ENCODE results near the gene PCGF5.
"Not testable (repeated sequence)": the region's sequence is repeated elsewhere in the genome, so short reads cannot be mapped to it uniquely, and the experiment has no call there.

PCGF5 gene

GRCh38 chr10:91287912-91288311 is 67.4 kb downstream of the PCGF5 start:
- DNase-seq, result no peak

GRCh38 chr10:91289305-91289704 is 68.8 kb downstream of the PCGF5 start:
- no peak for DNase-seq

GRCh38 chr10:91290607-91291006 is 70.1 kb downstream of the PCGF5 start:
- no peak for DNase-seq

GRCh38 chr10:91294134-91294906 is 73.9 kb downstream of the PCGF5 start:
- DNase-seq, result no peak

- no peak for DNase-seq
Observed at GRCh38 chr10:91295346-91295745, 74.9 kb downstream of the PCGF5 start.

GRCh38 chr10:91296471-91296870 is 76.0 kb downstream of the PCGF5 start:
- no peak for DNase-seq

- peak; percentile 38 to 64 for DNase-seq
Observed at GRCh38 chr10:91298224-91298871, 77.9 kb downstream of the PCGF5 start.

- DNase-seq, result no peak
Observed at GRCh38 chr10:91299999-91300575, 79.6 kb downstream of the PCGF5 start.

- DNase-seq, result not testable (repeated sequence)
Observed at GRCh38 chr10:91302946-91303345, 82.5 kb downstream of the PCGF5 start.

GRCh38 chr10:91305979-91306378 is 85.5 kb downstream of the PCGF5 start:
- DNase-seq, result not testable (repeated sequence)

- DNase-seq, result no peak
Observed at GRCh38 chr10:91307489-91307888, 87.0 kb downstream of the PCGF5 start.

GRCh38 chr10:91309711-91310110 is 89.2 kb downstream of the PCGF5 start:
- DNase-seq, result no peak

- DNase-seq, result no peak
Observed at GRCh38 chr10:91311601-91312381, 91.3 kb downstream of the PCGF5 start.

- no peak for DNase-seq
Observed at GRCh38 chr10:91312382-91312733, 91.9 kb downstream of the PCGF5 start.

GRCh38 chr10:91313796-91314485 is 93.5 kb downstream of the PCGF5 start:
- no peak for DNase-seq

- no peak for DNase-seq
Observed at GRCh38 chr10:91316486-91316885, 96.0 kb downstream of the PCGF5 start.

- DNase-seq, result no peak
Observed at GRCh38 chr10:91317541-91317940, 97.1 kb downstream of the PCGF5 start.

GRCh38 chr10:91319336-91319735 is 98.9 kb downstream of the PCGF5 start:
- DNase-seq, result no peak

- not testable (repeated sequence) for DNase-seq
Observed at GRCh38 chr10:91323293-91323905, 102.9 kb downstream of the PCGF5 start.

- no peak for DNase-seq
Observed at GRCh38 chr10:91328320-91328984, 108.0 kb downstream of the PCGF5 start.
